ENCODE measurements around the gene ZMAT2.

The ZMAT2 gene

GRCh38 chr5:140672455-140673186 is 27.6 kb upstream of the ZMAT2 start:
- no peak for TF ChIP-seq CTCF (conservative IDR thresholded peaks at IDR 0.05)
- TF ChIP-seq ZFX (IDR thresholded peaks at IDR 0.05) = no peak
- no peak overlapping the region for H3K27ac ChIP-seq

GRCh38 chr5:140673187-140673976 is 26.9 kb upstream of the ZMAT2 start, which contains the start of gene DND1:
Gene DND1 (minus strand): TSS chr5:140673576. CDS start chr5:140673542, 34 bp downstream.
- no peak for TF ChIP-seq ZFX (IDR thresholded peaks at IDR 0.05)
- no peak for TF ChIP-seq CTCF (conservative IDR thresholded peaks at IDR 0.05)
- H3K27ac ChIP-seq = no peak within 1 kb of the TSS

- no peak for TF ChIP-seq CTCF (conservative IDR thresholded peaks at IDR 0.05)
- TF ChIP-seq ZFX (IDR thresholded peaks at IDR 0.05) = no peak
- no peak overlapping the region for H3K27ac ChIP-seq
Observed at GRCh38 chr5:140674211-140674610, 26.0 kb upstream of the ZMAT2 start.

- TF ChIP-seq CTCF (conservative IDR thresholded peaks at IDR 0.05) (no peak), ZFX (IDR thresholded peaks at IDR 0.05) (no peak)
- H3K27ac ChIP-seq = no peak overlapping the region
Observed at GRCh38 chr5:140674629-140675028, 25.6 kb upstream of the ZMAT2 start.

DNA sequence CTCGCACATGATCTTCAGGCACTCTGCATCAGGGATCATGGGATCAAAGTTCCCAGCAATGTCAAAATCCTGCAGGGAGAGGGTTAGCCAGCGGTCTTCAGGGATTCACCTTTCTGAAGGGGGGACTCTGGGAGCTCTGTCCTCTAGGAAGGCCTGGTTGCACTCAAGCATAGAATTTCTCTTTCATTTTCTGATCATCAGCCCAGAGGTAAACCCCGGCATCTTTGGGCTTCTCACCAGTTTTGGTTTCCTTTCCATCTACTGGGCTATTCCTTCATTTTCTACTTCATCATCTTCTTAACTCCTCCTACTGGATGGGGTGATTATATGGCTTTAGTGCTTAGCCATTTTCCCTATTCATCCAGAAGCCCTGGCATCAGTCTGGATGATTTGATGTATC is 22.3 kb upstream of the ZMAT2 start:
- no peak for TF ChIP-seq ZFX (IDR thresholded peaks at IDR 0.05)
- no peak for TF ChIP-seq CTCF (conservative IDR thresholded peaks at IDR 0.05)
- no peak overlapping the region for H3K27ac ChIP-seq

DNA sequence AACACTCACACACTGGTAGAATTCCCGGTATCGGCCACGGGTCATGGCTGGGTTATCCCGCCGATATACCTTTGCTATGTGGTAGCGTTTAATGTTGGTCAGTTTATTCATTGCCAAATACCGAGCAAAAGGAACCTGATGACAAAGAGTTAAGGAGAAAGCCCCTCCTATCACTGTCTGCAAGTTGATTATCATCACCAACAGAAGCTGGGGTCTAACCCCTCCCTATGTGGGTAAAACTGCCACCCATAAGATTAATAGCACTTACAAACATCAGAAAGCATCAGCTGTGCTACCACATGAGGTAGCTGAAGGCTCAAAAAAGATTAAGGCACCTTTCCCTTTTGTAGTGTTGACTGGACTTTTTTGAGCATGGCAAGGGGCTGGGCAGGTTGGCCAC is 21.3 kb upstream of the ZMAT2 start:
- TF ChIP-seq CTCF (conservative IDR thresholded peaks at IDR 0.05) = no peak
- TF ChIP-seq ZFX (IDR thresholded peaks at IDR 0.05) = no peak
- H3K27ac ChIP-seq = no peak overlapping the region

GRCh38 chr5:140690376-140690932 is 9.8 kb upstream of the ZMAT2 start:
- H3K27ac ChIP-seq = peak overlapping the region; percentile 85
- no peak for TF ChIP-seq ZFX (IDR thresholded peaks at IDR 0.05)
- no peak for TF ChIP-seq CTCF (conservative IDR thresholded peaks at IDR 0.05)

Measured in C4-2B (cell line).